Neural cell (in vitro differentiated cells): ENCODE results near the gene GPR18. TPM values are rescaled to one million over a fixed set of nuclear protein-coding genes. Genes with fewer than 3 reads are reported as not detected.

Source experiments
- H2AFZ ChIP-seq: fragments of 200-600, 300-800 bp; sonication (generic), shearing (Covaris generic); 2 replicates; pipeline ENCODE4 v1.6.0; 2014; ENCODE audit warnings: low read depth, mild to moderate bottlenecking, antibody characterized with exemption, low read length, moderate library complexity
- H3F3A ChIP-seq: fragments of 200-600 bp; shearing (Covaris generic); 2 replicates; pipeline ENCODE4 v1.6.1; 2016; ENCODE audit warnings: mild to moderate bottlenecking, moderate library complexity, mixed read lengths, antibody characterized with exemption, low read length; ENCODE audit not compliant: insufficient read depth, poor library complexity, severe bottlenecking
- H3K27ac ChIP-seq: fragments of 200-600, 300-800 bp; sonication (generic), shearing (Covaris generic); 2 replicates; pipeline ENCODE4 v1.5.1; 2014; ENCODE audit warnings: mild to moderate bottlenecking, low read length, moderate library complexity
- H3K27me3 ChIP-seq: fragments of 300-800, 200-600 bp; sonication (generic), shearing (Covaris generic); 2 replicates; pipeline ENCODE4 v1.6.0; 2014; ENCODE audit warnings: mild to moderate bottlenecking, low read depth, low read length, moderate library complexity; ENCODE audit not compliant: insufficient read depth
- H3K36me3 ChIP-seq: fragments of 300-800, 200-600 bp; sonication (generic), shearing (Covaris generic); 2 replicates; pipeline ENCODE4 v1.5.1; 2014; ENCODE audit warnings: mild to moderate bottlenecking, antibody characterized with exemption, low read length, moderate library complexity; ENCODE audit not compliant: insufficient read depth
- H3K4me2 ChIP-seq: fragments of 300-800, 200-600 bp; sonication (generic), shearing (Covaris generic); 2 replicates; pipeline ENCODE4 v1.6.0; 2014; ENCODE audit warnings: mild to moderate bottlenecking, low read length
- H3K4me3 ChIP-seq: fragments of 300-800, 200-600 bp; sonication (generic), shearing (Covaris generic); 2 replicates; pipeline ENCODE4 v1.5.1; 2014; ENCODE audit warnings: mild to moderate bottlenecking, low read length, moderate library complexity
- H3K79me2 ChIP-seq: fragments of 200-600 bp; shearing (Covaris generic); replicated peaks from 2 replicates; pipeline ENCODE4 v1.6.0; 2014; ENCODE audit warnings: mild to moderate bottlenecking, low read length, moderate library complexity; ENCODE audit not compliant: insufficient read depth
- H3K9ac ChIP-seq: fragments of 300-800, 200-600 bp; sonication (generic), shearing (Covaris generic); 2 replicates; pipeline ENCODE4 v1.6.1; 2016; ENCODE audit warnings: mild to moderate bottlenecking, low read length, mixed read lengths
- H3K9me2 ChIP-seq: fragments of 200-600 bp; shearing (Covaris generic); 2 replicates; pipeline ENCODE4 v1.6.1; 2016; ENCODE audit warnings: mild to moderate bottlenecking, low read length, mixed read lengths; ENCODE audit not compliant: insufficient read depth
- H3K9me3 ChIP-seq: fragments of 200-600, 300-800 bp; sonication (generic), shearing (Covaris generic); 2 replicates; pipeline ENCODE4 v1.6.1; 2016; ENCODE audit warnings: mild to moderate bottlenecking, mixed run types, low read length, moderate library complexity, mixed read lengths
- H4K20me1 ChIP-seq: fragments of 200-600 bp; shearing (Covaris generic); 2 replicates; pipeline ENCODE4 v1.6.1; 2016; ENCODE audit warnings: mild to moderate bottlenecking, mixed run types; ENCODE audit not compliant: insufficient read depth
- EP300 ChIP-seq: fragments of 450-650 bp; conservative IDR thresholded peaks from 2 replicates; pipeline ENCODE4 v1.6.1; 2014; ENCODE audit warnings: antibody characterized with exemption, mild to moderate bottlenecking, moderate library complexity; ENCODE audit not compliant: poor library complexity, severe bottlenecking
- EZH2 ChIP-seq: fragments of 200-600, 300-800 bp; shearing (Covaris generic), sonication (generic); IDR thresholded peaks from 2 replicates; pipeline ENCODE4 v1.6.1; 2014; ENCODE audit warnings: antibody characterized with exemption, low read length, borderline replicate concordance, mild to moderate bottlenecking; ENCODE audit not compliant: insufficient read depth, poor library complexity, severe bottlenecking
- MXI1 ChIP-seq: fragments of 450-650 bp; conservative IDR thresholded peaks from 2 replicates; pipeline ENCODE4 v1.6.1; 2014; ENCODE audit warnings: antibody characterized with exemption, mild to moderate bottlenecking; ENCODE audit not compliant: poor library complexity, severe bottlenecking
- POLR2AphosphoS5 ChIP-seq: IDR thresholded peaks from 2 replicates; pipeline ENCODE4 v1.6.1; 2012
- RAD21 ChIP-seq: fragments of 450-650 bp; conservative IDR thresholded peaks from 2 replicates; pipeline ENCODE4 v1.6.1; 2014; ENCODE audit warnings: antibody characterized with exemption, mild to moderate bottlenecking, moderate library complexity
- REST ChIP-seq: IDR thresholded peaks from 2 replicates; pipeline ENCODE4 v1.6.1; 2012; ENCODE audit warnings: borderline replicate concordance
- SMC3 ChIP-seq: fragments of 450-650 bp; conservative IDR thresholded peaks from 2 replicates; pipeline ENCODE4 v1.6.1; 2014; ENCODE audit warnings: antibody characterized with exemption, mild to moderate bottlenecking, moderate library complexity; ENCODE audit not compliant: poor library complexity
- TAF1 ChIP-seq: IDR thresholded peaks from 2 replicates; pipeline ENCODE4 v1.6.1; 2012; ENCODE audit warnings: low read depth
- polyA plus RNA-seq: library from polyadenylated mRNA; depleted of rRNA; stranded (reverse); fragments of >200 nt; gene quantifications from 2 replicates; pipeline ENCODE4 v1.2.3, GENCODE V29; 2014
- TF ChIP-seq, protein P1 (sequence below): fragments of 450-650 bp; IDR thresholded peaks from 2 replicates; pipeline ENCODE4 v1.5.1; 2014; ENCODE audit warnings: antibody characterized with exemption, mild to moderate bottlenecking, moderate library complexity; ENCODE audit not compliant: poor library complexity, severe bottlenecking

GPR18 gene
- polyA plus RNA-seq, 1 donor from 2014 or later: not detected

DNA sequence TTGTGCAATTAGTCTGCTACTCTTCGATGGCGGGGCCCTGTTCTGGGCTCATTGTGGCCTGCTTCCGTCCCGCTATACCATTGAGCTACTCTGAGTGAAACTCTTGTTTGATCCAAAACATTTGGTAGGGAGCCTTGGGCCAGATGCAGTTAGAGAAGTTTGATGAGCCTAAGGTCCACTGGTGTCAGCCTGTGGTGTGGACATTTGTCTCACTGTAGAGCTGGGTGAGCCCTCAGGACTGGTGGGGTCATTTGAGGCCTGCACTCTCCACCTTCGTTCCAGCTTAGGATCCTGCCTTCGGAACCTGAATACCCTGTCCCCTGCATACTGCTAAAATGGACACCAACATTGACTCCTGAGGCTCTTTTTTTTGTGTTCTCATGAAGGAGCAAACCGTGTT, 50.7 kb downstream of the GPR18 start:
- no peaks in the 10 kb centered on the region for H4K20me1 ChIP-seq
- H3K9me3 ChIP-seq: no peaks in the 10 kb centered on the region
- peaks cover 18% of the 10 kb centered on the region for H3K79me2 ChIP-seq
- H3K4me2 ChIP-seq: no peak overlapping the region
- no peaks in the 10 kb centered on the region for H3K27me3 ChIP-seq
- H3K9ac ChIP-seq: no peak overlapping the region
- no peak overlapping the region for H2AFZ ChIP-seq
- TF ChIP-seq POLR2AphosphoS5: no peak
- TF ChIP-seq EZH2: no peak
- TF ChIP-seq TAF1: no peak
- no peak for TF ChIP-seq REST
- TF ChIP-seq SMC3: no peak
- H3F3A ChIP-seq: no peaks in the 10 kb centered on the region
- H3K9me2 ChIP-seq: no peaks in the 10 kb centered on the region
- no peaks in the 10 kb centered on the region for H3K36me3 ChIP-seq
- no peak overlapping the region for H3K27ac ChIP-seq
- no peak overlapping the region for H3K4me3 ChIP-seq

- H3K9me3 ChIP-seq: no peaks in the 10 kb centered on the region
- H4K20me1 ChIP-seq: no peaks in the 10 kb centered on the region
- no peaks in the 10 kb centered on the region for H3K27me3 ChIP-seq
- H3K27ac ChIP-seq: no peak overlapping the region
- H3K9me2 ChIP-seq: no peaks in the 10 kb centered on the region
- TF ChIP-seq RAD21 (no peak), REST (no peak), TAF1 (no peak), POLR2AphosphoS5 (no peak), EZH2 (no peak), SMC3 (no peak), MXI1 (no peak), EP300 (no peak)
- TF ChIP-seq, protein P1, sequence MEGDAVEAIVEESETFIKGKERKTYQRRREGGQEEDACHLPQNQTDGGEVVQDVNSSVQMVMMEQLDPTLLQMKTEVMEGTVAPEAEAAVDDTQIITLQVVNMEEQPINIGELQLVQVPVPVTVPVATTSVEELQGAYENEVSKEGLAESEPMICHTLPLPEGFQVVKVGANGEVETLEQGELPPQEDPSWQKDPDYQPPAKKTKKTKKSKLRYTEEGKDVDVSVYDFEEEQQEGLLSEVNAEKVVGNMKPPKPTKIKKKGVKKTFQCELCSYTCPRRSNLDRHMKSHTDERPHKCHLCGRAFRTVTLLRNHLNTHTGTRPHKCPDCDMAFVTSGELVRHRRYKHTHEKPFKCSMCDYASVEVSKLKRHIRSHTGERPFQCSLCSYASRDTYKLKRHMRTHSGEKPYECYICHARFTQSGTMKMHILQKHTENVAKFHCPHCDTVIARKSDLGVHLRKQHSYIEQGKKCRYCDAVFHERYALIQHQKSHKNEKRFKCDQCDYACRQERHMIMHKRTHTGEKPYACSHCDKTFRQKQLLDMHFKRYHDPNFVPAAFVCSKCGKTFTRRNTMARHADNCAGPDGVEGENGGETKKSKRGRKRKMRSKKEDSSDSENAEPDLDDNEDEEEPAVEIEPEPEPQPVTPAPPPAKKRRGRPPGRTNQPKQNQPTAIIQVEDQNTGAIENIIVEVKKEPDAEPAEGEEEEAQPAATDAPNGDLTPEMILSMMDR: no peak
- no peak overlapping the region for H3K4me3 ChIP-seq
- H3K79me2 ChIP-seq: peaks cover 24% of the 10 kb centered on the region
- no peaks in the 10 kb centered on the region for H3F3A ChIP-seq
- H3K4me2 ChIP-seq: no peak overlapping the region
- no peaks in the 10 kb centered on the region for H3K36me3 ChIP-seq
- no peak overlapping the region for H2AFZ ChIP-seq
- H3K9ac ChIP-seq: no peak overlapping the region
Observed at GRCh38 chr13:99206873-99207272, 51.3 kb downstream of the GPR18 start.
